EL (cell line): Measurements from ENCODE around the gene GPR157.
A peak's percentile ranks its signal among the peaks of the same experiment; 100 is the strongest.
"Not testable (repeated sequence)": the region's sequence is repeated elsewhere in the genome, so short reads cannot be mapped to it uniquely, and the experiment has no call there.

ENCODE experiments used
- DNase-seq: peaks from one replicate; pipeline ENCODE4 v3.0.0-alpha.2; 2016

Gene GPR157, protein sequence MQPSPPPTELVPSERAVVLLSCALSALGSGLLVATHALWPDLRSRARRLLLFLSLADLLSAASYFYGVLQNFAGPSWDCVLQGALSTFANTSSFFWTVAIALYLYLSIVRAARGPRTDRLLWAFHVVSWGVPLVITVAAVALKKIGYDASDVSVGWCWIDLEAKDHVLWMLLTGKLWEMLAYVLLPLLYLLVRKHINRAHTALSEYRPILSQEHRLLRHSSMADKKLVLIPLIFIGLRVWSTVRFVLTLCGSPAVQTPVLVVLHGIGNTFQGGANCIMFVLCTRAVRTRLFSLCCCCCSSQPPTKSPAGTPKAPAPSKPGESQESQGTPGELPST

DNA sequence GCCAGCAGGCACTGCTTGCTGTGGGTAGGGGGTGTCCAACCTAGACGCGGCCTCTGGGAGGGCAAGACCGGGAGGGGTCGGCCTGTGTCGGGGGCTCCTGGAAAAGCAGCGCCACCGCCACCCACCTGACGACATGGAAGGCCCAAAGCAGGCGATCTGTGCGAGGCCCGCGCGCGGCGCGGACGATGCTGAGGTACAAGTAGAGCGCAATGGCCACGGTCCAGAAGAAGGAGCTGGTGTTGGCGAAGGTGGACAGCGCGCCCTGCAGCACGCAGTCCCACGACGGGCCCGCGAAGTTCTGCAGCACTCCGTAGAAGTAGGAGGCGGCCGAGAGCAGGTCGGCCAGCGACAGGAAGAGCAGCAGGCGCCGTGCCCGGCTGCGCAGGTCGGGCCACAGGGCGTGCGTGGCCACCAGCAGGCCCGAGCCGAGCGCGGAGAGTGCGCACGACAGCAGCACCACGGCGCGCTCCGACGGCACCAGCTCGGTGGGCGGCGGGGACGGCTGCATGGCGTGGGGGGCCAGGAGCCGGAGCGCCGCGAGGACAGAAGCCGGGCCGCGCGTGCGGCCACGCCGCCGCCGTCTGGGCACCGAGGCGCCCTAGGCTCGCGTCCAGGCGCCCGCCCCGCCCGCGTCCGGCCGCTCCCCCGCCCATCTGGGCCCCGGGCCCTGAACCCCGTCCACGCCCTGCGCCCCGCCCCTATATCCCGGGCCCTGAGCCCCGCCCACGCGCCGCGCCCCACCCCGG is at the start of gene GPR157:
GPR157 (minus strand) TSS at position 583 of the 746 bp plus-strand sequence; CDS start at position 508, 75 bp downstream.
- peak; percentile 84 for DNase-seq

DNA sequence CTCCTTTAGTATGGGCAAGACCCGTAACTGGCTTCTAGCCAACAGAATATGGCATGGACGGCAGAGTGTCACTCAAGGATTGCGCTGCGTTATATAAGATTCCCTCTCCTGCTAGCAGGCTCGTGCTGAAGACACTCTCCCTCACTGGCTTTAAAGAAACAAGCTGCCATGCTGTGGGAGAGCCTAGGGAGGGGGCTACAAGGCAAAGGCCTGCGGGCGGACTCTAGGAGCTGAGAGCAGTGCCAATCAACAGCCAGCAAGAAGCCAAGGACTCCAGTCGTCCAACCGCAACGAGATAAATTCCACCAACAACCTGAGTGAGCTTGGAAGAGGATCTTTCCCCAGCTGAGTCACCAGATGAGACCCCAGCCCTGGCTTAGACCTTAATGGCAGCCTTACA is 45.9 kb upstream of the GPR157 start:
- DNase-seq: no peak

DNA sequence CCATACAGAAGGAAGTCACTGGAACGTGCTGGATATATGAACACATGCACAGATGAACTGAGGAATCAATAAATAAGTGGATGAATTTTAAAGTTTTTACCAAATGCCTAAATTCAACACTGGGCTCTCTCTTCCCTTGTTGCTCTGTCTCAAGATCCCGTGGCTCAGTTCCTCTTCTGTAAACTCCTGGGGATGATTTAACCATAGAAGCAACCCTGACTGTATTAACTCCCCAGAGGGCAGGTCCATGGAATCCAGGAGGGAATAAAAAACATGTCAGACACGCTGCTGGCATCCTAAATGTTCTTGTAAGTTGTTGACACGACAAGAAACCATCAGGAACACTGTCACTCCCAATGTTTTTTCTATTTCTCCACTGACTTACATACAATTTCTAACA is 45.3 kb upstream of the GPR157 start:
- DNase-seq: no peak

DNA sequence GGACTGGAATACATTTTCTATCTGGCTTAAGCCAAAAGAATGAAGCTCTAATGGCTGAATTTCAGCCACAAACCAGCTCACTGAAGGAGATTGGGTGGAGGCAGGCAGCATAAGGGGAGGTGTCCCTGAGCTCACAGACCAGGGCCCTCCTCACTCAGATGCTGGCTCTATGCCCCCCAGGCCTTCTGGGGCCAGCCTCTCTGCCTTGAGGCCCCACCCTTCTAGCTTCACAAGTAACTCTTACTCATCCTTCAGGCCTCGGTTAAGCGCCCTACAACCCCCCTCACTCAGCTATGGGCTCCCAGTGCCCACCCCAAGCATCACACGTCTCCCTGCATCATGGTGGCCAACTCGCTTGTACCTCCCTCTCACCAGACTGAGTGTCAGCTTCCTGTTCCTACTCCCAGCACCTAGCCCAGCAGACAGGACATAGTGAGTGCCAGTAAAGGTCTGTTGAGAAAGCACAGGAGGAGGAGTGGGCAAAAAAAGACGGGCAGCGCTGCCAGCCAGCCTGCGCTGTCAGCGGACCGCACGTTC is 40.8 kb upstream of the GPR157 start:
- peak; percentile 29 for DNase-seq

DNA sequence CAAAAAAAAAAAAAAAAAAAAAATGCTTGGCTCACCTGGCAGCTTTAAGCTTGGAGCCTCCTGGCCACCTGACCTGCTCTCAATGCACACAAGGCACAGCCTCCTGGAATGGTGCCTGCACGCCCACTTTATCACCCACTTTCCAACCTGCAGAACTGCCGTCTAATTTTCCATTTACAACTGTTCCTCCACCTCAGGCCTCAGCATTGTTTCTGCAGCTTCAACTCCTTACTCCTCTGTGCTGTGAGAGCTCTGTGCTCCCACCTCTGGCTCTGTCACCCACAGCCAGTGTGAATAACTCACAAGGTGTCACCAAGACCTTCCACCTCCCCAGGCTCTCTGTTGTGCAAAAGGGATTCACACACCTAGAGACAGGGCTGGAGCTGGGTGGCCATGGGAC is 38.7 kb upstream of the GPR157 start:
- DNase-seq: no peak

DNA sequence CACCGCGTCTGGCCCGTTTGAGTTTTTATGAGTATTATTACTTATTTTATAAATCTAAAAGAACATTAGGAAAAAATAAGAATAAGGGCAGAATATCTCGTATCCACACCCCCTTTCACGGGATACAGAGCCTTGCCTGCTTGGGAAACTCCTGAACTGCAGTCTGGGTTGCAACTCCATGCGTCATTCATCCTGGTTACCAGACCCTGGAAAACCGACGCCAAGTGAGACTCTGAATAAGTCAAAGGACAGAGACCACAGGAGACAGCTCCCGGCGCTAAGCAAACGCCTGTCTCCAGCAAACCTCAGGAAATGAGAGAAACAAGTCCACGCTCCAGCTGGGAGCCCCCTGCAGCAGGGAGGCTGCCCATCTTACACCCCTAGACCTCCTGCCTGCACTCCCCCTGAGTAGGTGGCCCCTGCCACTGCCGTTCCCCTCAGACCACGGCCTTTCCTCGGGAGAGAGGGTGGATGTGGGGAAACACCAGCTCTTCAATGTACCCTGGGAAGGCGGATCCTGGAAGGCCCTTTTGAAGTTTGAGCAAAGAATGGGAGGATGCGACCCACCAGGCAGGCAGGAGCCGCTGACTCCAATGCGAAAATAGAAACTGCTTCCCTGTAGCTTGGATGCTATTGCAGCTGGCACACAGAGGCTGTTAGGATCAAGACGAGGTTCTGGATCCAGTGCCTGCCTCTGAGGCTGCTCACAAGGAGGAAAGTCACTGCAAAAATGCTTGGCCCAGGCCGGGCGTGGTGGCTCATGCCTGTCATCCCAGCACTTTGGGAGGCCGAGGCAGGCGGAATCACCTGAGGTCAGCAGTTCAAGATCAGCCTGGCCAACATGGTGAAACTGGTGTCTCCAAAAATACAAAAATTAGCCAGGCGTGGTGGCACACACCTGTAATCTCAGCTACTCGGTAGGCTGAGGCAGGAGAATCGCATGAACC is 37.7 kb upstream of the GPR157 start:
- peak; percentile 80 for DNase-seq

DNA sequence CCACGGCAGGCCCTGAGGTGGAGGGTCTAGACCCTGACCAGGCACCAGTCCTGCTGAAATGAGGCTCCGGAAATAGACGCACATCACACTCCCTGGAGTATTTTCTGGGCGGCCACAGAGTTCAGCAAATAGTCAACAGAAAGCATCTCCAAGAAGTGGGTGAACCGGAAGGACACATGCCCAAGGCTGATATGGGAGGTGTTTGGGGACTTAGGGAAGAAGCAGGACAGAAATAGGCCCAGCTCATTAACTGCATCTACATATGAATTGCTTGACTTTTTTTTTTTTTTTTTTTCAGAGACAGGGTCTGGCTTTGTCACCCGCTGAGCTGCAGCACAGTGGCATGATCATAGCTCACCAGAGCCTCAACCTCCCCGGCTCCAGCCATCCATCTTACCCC is 36.5 kb upstream of the GPR157 start:
- no peak for DNase-seq

DNA sequence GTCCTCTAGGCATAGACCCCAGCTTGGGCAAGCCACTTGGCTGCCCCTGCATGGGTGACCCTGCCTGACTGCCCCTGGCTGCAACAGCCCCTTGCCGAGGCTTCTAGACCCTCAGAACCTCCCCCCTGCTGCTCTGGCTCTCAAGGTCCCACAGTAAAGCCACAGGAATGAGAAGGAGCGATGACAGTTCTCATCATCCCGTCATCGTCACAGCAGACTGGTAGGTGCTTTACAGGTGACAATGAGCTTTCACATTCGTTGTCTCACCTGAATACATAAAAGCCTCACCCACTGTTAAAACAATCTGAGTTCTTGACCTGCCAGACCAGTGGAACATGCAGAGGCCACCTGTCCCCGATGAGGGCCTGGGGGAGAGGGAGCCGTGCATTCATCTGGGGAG is 36.0 kb upstream of the GPR157 start:
- DNase-seq: no peak

DNA sequence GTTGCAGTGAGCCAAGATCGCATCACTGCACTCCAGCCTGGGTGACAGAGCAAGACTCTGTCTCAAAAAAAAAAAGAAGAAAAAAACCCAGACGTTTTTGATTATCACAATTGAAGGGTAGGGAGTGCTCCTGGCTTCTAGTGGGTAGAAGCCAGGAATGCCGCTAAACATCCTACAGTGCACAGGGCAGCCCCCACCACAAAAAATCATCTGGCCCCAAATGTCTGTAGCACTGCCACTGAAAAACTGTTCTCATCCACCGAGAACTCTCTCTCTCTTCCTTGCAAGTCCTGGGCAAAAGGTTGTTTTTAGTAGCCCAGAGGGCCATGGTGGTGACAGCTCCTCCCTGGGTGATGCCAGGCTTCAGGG is 35.6 kb upstream of the GPR157 start:
- DNase-seq: peak; percentile 36

DNA sequence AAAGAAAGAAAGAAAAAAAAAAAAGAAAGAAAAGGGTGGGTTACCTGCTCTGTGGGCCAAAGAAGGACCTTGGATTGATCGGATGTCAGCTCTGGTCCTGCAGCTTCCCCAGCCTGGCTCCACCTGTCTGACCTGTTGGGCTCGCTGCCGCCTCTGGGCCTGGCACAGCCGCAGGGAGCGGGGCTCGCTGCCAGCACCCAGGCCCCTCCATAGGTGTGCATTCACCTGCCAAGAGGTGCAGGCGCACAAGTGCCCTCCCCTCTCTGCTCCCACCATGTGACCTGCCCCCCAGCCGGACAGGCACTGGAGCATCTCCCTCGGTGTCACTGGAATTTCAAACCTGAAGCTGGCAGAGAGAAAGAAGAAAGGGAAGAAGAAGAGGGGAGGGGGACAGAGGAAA is 33.1 kb upstream of the GPR157 start:
- no peak for DNase-seq

DNA sequence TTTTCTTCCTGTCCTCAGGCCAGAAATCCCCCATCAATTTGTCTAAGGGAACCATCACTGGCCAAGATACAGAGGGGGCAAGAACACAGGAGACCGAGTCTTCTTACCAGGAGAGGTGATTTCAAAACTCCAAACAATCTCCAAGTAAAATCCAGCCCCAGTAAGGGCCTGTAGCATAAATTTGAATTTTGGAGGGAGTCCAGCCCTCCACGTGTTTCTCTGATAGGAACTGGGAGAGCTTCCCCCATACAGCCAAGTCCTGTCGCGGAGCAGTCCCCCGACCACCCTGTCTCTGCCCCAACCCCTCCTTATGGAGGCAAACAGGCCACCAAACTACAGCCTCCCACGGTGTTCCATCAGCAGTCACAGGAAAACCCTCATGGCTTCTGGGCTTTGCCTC is 32.4 kb upstream of the GPR157 start:
- no peak for DNase-seq

DNA sequence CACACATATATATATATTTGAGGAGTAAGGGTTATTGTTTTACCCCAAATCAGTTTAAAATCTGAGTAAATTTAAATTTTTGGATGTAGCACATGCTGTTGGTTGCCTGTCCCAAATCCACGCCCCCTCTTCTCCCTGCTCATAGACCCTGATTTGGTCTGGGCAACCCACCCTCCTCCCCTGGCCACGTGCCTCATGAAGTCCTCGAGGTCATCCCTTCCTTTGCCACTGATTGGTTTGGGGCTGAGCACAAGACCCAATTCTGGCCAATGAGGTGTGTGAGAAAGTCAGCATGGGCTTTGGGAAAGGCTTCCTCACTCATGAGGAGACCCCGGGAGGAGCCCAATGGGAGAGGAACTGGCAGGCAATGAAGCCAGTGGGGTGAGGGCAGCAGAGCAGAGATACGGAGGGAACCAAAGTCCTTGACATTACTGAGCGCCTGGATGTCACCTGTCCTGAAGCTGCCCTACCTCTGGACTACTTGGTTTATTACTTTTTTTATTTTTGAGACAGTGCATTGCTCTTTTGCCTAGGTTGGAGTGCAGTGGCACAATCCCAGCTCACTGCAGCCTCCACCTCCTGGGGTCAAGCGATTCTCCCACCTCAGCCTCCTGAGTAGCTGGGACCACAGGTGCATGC is 31.3 kb upstream of the GPR157 start:
- DNase-seq: no peak

DNA sequence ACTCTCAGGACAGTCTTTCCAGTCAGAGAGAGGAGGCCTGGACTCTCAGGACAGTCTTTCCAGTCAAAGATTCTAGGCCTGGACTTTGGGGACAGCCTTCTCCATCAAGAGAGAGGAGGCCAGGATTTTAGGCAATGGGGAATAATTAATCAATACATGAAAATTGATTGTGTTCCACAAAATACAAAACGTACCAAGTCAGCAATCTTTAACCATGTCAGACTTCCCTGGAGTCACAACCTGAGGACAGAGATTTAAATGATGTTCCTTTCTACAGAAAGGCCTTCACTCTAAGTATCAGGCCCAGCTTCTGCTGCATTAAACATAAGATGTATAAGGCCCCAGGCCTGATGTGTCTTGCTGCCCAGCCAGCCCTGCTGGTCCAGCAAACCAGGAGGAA is 27.0 kb upstream of the GPR157 start:
- no peak for DNase-seq

DNA sequence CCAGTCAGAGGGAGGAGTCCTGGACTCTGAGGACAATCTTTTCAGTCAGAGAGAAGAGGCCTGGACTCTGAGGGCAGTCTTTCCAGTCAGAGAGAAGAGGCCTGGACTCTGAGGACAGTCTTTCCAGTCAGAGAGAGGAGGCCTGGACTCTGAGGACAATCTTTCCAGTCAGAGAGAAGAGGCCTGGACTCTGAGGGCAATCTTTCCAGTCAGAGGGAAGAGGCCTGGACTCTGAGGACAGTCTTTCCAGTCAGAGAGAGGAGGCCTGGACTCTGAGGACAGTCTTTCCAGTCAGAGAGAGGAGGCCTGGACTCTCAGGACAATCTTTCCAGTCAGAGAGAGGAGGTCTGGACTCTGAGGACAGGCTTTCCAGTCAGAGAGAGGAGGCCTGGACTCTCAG is 26.5 kb upstream of the GPR157 start:
- not testable (repeated sequence) for DNase-seq

DNA sequence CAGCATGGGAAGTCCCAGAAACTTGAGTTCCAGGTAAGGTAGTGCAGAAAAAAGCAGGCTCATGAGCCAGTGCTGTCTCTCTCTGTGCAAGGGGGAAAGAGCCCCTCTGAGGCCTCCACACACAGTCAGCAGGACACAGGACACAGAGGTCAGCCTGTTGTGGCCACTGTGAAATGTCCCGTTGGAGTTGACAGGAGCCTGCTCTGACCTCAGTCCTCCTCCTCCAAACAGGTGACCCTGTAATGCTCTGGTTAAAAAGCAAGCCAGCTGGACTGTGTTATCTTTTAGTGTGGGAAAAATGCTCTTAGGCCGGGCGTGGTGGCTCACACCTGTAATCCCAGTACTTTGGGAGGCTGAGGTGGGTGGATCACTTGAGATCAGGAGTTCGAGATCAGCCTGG is 24.2 kb upstream of the GPR157 start:
- no peak for DNase-seq

DNA sequence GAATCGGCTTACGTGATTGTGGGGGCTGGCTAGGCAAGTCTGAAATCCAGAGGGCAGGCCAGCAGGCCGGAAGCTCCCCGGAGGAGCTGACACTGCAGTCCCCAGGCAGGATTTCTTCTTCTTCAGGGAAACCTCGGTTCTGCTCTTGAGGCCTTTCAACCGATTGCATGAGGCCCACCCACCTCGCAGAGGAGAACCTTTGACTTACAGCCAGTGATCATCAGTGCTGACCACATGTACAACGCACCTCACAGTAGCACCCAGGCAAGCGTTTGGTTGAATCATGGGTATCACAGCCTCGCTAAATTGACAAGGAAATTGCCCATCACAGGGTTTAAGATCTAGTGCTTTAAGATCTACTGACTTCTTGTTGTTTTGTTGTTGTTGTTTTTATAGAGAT is 23.6 kb upstream of the GPR157 start:
- DNase-seq: no peak

DNA sequence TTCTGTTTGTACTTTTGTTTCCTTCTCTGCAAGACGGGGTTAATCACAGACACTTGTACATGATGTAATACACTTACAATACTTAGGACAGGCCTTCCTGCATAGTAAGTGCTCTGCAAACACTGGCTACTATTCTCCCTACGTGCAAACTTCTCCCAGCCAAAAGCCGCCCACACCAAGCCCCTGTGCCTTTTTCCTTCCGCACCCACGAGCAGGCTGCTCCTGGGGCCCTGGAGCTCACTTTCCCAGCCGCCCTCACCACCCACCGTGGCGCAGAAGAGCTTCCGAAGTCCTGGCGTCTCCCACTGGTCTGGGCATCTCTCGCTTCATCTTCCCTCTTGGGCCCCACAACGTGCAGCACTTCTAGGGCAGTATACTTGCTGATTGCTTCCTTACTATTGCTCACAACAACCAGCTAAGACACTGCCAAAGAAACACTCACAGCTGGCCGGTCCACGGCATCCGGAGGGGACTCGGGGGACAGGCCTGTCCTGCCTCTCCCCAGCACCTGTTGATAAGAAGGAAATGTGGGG is 22.5 kb upstream of the GPR157 start:
- no peak for DNase-seq

DNA sequence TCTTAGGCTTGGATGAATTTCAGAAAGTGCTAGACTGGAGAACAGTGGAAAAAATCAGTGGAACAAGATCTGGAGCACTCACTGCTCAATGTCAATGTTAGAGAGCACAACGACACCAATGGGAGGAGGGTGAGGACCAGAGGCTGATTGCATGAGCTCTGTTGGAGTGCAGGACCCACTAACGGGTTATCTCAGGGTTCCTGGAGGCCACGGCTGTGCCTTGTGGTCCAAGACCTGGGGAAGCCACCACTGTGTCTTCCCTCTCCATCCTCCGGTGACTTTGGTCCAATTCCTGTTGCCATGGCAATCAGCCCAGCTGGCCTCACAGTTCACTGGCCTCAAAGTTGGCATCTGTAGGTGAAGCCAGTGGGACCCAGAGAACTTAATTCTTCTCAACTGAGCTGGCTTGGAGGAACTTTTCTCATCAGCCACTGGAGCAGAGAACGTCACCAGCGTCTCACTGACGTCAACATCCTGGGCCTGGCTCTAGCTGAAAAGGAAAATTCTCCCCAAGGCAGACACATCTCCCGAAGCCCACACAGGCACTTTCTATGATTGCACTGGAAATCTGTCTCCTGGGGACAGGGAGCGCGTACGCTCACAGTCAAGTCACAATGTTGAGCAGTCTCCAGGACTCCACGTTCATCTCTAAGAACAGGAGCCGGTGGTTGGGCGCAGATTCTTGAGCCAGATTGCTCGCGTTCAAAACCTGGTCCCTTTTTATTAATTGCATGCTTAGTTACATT is 21.9 kb upstream of the GPR157 start:
- no peak for DNase-seq

DNA sequence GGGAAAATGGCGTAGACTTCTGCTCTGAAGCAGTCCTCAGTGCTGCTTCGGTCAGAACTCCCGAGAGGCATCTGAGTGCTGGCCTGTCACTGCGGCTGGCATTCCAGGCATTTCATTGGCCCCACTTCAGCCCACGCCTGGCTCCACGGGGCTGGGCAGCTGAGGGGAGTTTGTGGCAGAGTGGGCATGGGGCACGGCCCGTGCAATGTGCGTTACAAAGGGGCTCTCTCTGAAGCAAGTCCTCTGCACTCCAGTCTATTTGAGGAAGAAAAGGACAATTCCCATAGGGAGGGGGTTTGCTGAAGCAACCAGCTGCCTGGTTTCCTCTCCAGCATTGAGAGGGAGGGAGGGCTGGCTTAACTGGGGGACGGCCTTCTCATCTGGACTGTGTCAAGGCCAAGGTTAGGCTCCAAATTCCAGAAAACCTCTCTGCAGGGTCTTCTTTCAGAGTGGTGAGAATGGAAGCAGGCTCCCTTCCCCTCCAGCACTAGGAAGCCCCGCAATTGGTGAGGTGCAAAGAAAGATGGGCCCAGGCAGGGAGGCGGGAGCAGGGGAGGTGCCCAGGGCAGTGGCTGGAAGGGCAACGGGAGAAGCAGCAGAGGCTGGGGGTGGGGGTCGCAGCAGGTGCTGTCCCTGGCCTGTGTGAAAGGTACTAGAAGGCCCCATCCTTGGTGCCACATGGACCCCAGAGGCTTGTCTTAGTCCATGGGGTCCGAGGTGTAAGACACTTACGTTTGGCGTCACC is 21.1 kb upstream of the GPR157 start:
- DNase-seq: no peak

DNA sequence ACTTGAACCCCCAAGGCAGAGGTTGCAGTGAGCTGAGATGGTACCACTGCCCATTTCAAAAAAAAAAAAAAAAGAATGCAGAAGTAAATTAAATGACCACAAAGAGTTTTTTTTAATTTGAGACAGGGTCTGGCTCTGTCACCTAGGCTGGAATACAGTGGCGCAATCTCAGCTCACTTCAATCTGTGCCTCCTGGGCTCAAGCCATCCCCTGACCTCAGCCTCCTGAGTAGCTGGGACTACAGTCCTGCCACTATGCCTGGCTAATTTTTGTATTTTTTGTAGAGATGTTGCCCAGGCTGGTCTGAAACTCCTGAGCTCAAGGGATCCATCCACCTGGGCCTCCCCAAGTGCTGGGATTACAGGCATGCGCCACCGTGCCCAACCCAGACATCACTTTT is 20.2 kb upstream of the GPR157 start:
- DNase-seq: no peak

DNA sequence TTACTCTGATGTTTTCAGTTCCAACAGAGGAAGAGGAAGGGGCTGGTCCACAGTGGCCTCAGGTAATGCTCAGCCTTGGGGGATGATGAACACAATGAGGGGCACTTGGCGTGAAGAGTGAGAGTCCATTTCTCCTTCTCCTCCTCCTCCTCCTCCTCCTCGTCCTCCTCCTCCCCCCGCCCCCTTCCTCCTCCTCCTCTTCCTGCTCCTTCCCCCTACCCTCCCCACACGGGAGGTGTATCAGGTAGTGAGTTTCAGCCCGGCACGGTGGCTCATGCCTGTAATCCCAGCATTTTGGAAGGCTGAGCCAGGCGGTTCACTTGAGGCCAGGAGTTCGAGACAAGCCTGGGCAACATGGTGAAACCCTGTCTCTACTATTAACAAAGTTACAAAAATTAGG is 17.3 kb upstream of the GPR157 start:
- DNase-seq: no peak
